Fibroblast of lung (primary cell): ENCODE measurements around the gene WDR27.

Experiments used
- EZH2 ChIP-seq: IDR thresholded peaks from 2 replicates; pipeline ENCODE4 v1.5.1; 2012; ENCODE audit warnings: low read length, control low read depth, mild to moderate bottlenecking; ENCODE audit errors: missing control alignments
- TF ChIP-seq, protein P1 (sequence below), 2 donors: IDR thresholded peaks in 1 of 2; conservative IDR thresholded peaks in 1 of 2; 1 replicate in 1 of 2; 2 replicates in 1 of 2; pipeline ENCODE4 v1.5.1; 2011 to 2012; ENCODE audit warnings: low read length in 2 of 2, control low read depth in 1 of 2, inconsistent platforms in 1 of 2, low read depth in 1 of 2, mild to moderate bottlenecking in 1 of 2

DNA sequence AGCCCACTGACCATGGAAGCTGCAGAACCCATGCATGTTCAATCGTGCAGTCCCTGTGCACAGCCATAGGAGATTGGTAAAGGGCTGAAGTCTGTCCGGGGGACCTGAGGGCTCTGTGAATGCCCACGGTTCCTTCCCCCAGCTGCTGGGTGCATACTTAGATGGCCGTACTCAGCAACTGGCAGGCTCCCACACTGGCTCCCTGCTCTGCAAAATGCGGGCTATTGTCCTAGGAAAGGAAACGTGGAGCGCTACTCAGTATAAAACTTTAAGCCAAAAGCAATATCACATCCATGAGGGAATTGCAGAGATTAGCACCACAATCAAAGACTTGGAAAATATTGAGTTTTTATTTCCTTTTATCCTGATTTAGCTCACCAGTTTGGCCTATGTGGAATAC lies 202.0 kb downstream of the WDR27 start:
- TF ChIP-seq EZH2, result no peak
- TF ChIP-seq, protein P1, sequence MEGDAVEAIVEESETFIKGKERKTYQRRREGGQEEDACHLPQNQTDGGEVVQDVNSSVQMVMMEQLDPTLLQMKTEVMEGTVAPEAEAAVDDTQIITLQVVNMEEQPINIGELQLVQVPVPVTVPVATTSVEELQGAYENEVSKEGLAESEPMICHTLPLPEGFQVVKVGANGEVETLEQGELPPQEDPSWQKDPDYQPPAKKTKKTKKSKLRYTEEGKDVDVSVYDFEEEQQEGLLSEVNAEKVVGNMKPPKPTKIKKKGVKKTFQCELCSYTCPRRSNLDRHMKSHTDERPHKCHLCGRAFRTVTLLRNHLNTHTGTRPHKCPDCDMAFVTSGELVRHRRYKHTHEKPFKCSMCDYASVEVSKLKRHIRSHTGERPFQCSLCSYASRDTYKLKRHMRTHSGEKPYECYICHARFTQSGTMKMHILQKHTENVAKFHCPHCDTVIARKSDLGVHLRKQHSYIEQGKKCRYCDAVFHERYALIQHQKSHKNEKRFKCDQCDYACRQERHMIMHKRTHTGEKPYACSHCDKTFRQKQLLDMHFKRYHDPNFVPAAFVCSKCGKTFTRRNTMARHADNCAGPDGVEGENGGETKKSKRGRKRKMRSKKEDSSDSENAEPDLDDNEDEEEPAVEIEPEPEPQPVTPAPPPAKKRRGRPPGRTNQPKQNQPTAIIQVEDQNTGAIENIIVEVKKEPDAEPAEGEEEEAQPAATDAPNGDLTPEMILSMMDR (conservative IDR thresholded peaks at IDR 0.05 in 1 of 2, IDR thresholded peaks at IDR 0.05 in 1 of 2; ENCODE audit: low read depth in 1 of 2, low read length in 2 of 2), result no peak
